ENCODE results near the gene OPCML.

The OPCML gene

DNA sequence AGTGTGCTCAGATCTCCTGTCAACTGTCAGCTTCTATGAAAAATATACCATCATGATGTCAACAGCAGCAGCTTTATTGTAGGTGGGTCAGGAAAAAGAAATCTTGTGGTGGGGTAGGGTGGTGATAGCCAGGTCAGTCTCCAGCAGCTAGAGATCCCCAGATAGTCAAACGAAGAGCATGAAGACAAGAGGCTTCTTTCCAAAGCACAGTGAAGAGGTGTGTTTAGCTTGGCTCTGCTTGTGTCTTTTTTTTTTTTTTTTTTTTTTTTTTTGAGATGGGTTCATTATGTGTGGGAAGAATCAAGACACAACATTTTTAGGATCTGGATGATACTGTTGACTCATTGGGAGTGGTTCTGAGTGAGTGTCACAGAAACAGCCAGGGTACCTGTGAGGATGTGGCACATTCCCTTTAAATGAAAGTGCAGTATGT lies 1086.4 kb downstream of the OPCML start:
- no peak for DNase-seq
- Histone ChIP-seq H3K4me3 (ENCODE audit: low read depth, low read length) (no peak overlapping the region), H3K9me3 (ENCODE audit: severe bottlenecking) (no peaks in the 10 kb centered on the region), H3K27ac (no peak overlapping the region), H3K36me3 (no peaks in the 10 kb centered on the region), H3K27me3 (ENCODE audit: insufficient read depth, low read depth, severe bottlenecking) (no peaks in the 10 kb centered on the region)
- TF ChIP-seq, protein P1, sequence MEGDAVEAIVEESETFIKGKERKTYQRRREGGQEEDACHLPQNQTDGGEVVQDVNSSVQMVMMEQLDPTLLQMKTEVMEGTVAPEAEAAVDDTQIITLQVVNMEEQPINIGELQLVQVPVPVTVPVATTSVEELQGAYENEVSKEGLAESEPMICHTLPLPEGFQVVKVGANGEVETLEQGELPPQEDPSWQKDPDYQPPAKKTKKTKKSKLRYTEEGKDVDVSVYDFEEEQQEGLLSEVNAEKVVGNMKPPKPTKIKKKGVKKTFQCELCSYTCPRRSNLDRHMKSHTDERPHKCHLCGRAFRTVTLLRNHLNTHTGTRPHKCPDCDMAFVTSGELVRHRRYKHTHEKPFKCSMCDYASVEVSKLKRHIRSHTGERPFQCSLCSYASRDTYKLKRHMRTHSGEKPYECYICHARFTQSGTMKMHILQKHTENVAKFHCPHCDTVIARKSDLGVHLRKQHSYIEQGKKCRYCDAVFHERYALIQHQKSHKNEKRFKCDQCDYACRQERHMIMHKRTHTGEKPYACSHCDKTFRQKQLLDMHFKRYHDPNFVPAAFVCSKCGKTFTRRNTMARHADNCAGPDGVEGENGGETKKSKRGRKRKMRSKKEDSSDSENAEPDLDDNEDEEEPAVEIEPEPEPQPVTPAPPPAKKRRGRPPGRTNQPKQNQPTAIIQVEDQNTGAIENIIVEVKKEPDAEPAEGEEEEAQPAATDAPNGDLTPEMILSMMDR (IDR thresholded peaks at IDR 0.05; ENCODE audit: low read depth, low read length), result no peak

DNA sequence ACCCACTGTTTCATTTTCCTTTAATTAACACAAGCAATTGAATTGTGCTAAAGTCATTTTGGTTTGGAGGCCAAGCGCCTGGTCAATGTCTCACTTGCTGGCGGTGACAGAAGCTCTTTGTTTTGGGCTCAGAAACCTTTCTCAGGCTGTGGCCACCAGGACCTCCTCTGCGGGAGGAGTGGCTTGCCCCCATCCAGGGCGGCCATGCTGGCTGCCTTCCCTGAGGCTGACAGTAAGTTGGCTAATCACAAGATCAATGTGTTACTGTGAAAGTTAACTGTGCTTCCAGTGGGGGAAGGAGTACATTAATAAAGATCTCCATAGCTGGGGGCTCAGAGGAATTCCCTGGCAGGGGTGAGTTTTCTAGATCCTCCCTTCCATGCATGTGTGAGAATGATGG lies 1087.4 kb downstream of the OPCML start:
- H3K9me3 ChIP-seq (ENCODE audit: severe bottlenecking), result no peaks in the 10 kb centered on the region
- TF ChIP-seq, protein P1 (IDR thresholded peaks at IDR 0.05; ENCODE audit: low read depth, low read length), result no peak
- H3K36me3 ChIP-seq, result no peaks in the 10 kb centered on the region
- H3K27ac ChIP-seq, result no peak overlapping the region
- no peaks in the 10 kb centered on the region for H3K27me3 ChIP-seq (ENCODE audit: insufficient read depth, low read depth, severe bottlenecking)
- H3K4me3 ChIP-seq (ENCODE audit: low read depth, low read length), result no peak overlapping the region
- no peak for DNase-seq

DNA sequence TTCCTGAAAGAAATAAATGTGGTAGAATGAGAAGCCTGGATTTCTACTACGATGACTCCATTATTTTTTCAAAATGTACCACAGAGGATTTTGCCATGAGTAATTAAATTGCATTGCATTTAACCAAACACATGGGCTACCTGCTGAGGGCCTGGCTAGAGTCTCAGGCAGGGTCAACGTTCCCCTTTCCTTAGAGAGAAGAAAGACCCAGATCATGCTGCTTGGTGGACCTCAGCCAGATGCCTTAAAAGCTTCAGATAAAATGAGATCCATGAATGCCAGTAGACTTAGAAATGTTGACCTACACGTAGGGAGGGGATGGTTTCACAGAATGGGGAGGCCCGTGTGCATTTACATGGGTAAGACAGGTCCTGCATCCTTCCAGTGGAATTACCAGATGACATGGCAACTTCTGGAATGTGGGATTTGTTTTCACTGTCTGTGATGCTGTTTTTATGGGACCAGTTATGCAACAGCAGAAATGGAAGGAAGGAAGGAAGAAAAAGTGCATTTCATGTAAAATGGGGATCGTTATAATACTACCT lies 1092.5 kb downstream of the OPCML start:
- no peak overlapping the region for H3K27ac ChIP-seq
- H3K9me3 ChIP-seq (ENCODE audit: severe bottlenecking), result no peaks in the 10 kb centered on the region
- TF ChIP-seq, protein P1 (IDR thresholded peaks at IDR 0.05; ENCODE audit: low read depth, low read length), result no peak
- H3K4me3 ChIP-seq (ENCODE audit: low read depth, low read length), result no peak overlapping the region
- H3K27me3 ChIP-seq (ENCODE audit: insufficient read depth, low read depth, severe bottlenecking), result no peaks in the 10 kb centered on the region
- DNase-seq, result no peak
- no peaks in the 10 kb centered on the region for H3K36me3 ChIP-seq

GRCh38 chr11:132438418-132438817 lies 1093.9 kb downstream of the OPCML start:
- no peaks in the 10 kb centered on the region for H3K9me3 ChIP-seq (ENCODE audit: severe bottlenecking)
- no peak overlapping the region for H3K27ac ChIP-seq
- no peaks in the 10 kb centered on the region for H3K27me3 ChIP-seq (ENCODE audit: insufficient read depth, low read depth, severe bottlenecking)
- TF ChIP-seq, protein P1 (IDR thresholded peaks at IDR 0.05; ENCODE audit: low read depth, low read length), result no peak
- H3K4me3 ChIP-seq (ENCODE audit: low read depth, low read length), result no peak overlapping the region
- H3K36me3 ChIP-seq, result no peaks in the 10 kb centered on the region
- DNase-seq, result no peak

GRCh38 chr11:132430429-132431062 lies 1101.8 kb downstream of the OPCML start:
- no peak for DNase-seq
- TF ChIP-seq, protein P1 (IDR thresholded peaks at IDR 0.05; ENCODE audit: low read depth, low read length), result no peak
- Histone ChIP-seq H3K27ac (no peak overlapping the region), H3K27me3 (ENCODE audit: insufficient read depth, low read depth, severe bottlenecking) (no peaks in the 10 kb centered on the region), H3K4me3 (ENCODE audit: low read depth, low read length) (no peak overlapping the region), H3K9me3 (ENCODE audit: severe bottlenecking) (no peaks in the 10 kb centered on the region), H3K36me3 (no peaks in the 10 kb centered on the region)

GRCh38 chr11:132429685-132430084 lies 1102.6 kb downstream of the OPCML start:
- Histone ChIP-seq H3K36me3 (no peaks in the 10 kb centered on the region), H3K4me3 (ENCODE audit: low read depth, low read length) (no peak overlapping the region), H3K9me3 (ENCODE audit: severe bottlenecking) (no peaks in the 10 kb centered on the region), H3K27ac (no peak overlapping the region), H3K27me3 (ENCODE audit: insufficient read depth, low read depth, severe bottlenecking) (no peaks in the 10 kb centered on the region)
- DNase-seq, result no peak
- TF ChIP-seq, protein P1 (IDR thresholded peaks at IDR 0.05; ENCODE audit: low read depth, low read length), result no peak

Measured in WERI-Rb-1 (cell line).